Activated effector memory CD4-positive, alpha-beta T cell treated with Interleukin-2 at 50 U/mL for 16 hours (primary cell): ENCODE measurements around the gene CHN1.

Source experiments
- DNase-seq: peaks from one replicate; pipeline ENCODE4 v3.0.0-alpha.2; 2020

Gene CHN1

GRCh38 chr2:175010848-175011254 lies 5.7 kb upstream of the CHN1 start:
- no peak for DNase-seq

GRCh38 chr2:175009917-175010621 lies 4.9 kb upstream of the CHN1 start:
- no peak for DNase-seq

- DNase-seq, result no peak
These were observed 3.8 kb upstream of the CHN1 start for GRCh38 chr2:175008801-175009495.

- DNase-seq, result no peak
These were observed 2.8 kb upstream of the CHN1 start for GRCh38 chr2:175008009-175008408.

GRCh38 chr2:175007510-175007909 lies 2.3 kb upstream of the CHN1 start:
- no peak for DNase-seq

GRCh38 chr2:175006281-175006680 lies 1.1 kb upstream of the CHN1 start:
- no peak for DNase-seq

- DNase-seq, result no peak
These were observed 618 bp upstream of the CHN1 start for GRCh38 chr2:175005733-175006264.

GRCh38 chr2:175004730-175004979 lies 526 bp downstream of the CHN1 start:
- no peak for DNase-seq

GRCh38 chr2:175003875-175004729 lies 1.1 kb downstream of the CHN1 start:
- no peak for DNase-seq

GRCh38 chr2:175002547-175003274 lies 2.5 kb downstream of the CHN1 start:
- DNase-seq, result no peak

GRCh38 chr2:175001566-175001965 lies 3.6 kb downstream of the CHN1 start:
- DNase-seq, result no peak

GRCh38 chr2:174997110-174997509 lies 8.1 kb downstream of the CHN1 start:
- no peak for DNase-seq

- DNase-seq, result no peak
These were observed 8.6 kb downstream of the CHN1 start for GRCh38 chr2:174996622-174997021.

GRCh38 chr2:174994381-174994780 lies 10.8 kb downstream of the CHN1 start:
- DNase-seq, result no peak

- no peak for DNase-seq
These were observed 12.3 kb downstream of the CHN1 start for GRCh38 chr2:174992886-174993285.

GRCh38 chr2:174985614-174986013 lies 19.6 kb downstream of the CHN1 start:
- no peak for DNase-seq

GRCh38 chr2:174984561-174984960 lies 20.6 kb downstream of the CHN1 start:
- no peak for DNase-seq

- no peak for DNase-seq
These were observed 23.9 kb downstream of the CHN1 start for GRCh38 chr2:174981331-174981730.

GRCh38 chr2:174979996-174980395 lies 25.2 kb downstream of the CHN1 start:
- no peak for DNase-seq

- DNase-seq, result no peak
These were observed 27.8 kb downstream of the CHN1 start for GRCh38 chr2:174977364-174977763.

GRCh38 chr2:174974131-174974530 lies 31.1 kb downstream of the CHN1 start:
- no peak for DNase-seq

GRCh38 chr2:174972924-174973323 lies 32.3 kb downstream of the CHN1 start:
- no peak for DNase-seq
